Activated CD8-positive, alpha-beta T cell treated with anti-CD3 and anti-CD28 coated beads for 36 hours (primary cell): ENCODE results near the gene ANKRD23. TPM values are rescaled to one million over a fixed set of nuclear protein-coding genes. Genes with fewer than 3 reads are reported as not detected.
A peak's percentile ranks its signal among the peaks of the same experiment; 100 is the strongest.

Experiments
- ATAC-seq: fragments of 200-7000 bp; cut with Tn5 transposase; one replicate; pipeline ENCODE4 v1.10.0; 2021; ENCODE audit warnings: mild to moderate bottlenecking, moderate library complexity
- CTCF ChIA-PET: fragments of 350-600 bp; sonication (Branson Sonifier 250); formaldehyde crosslinking; loops from one replicate; lab custom pipeline; 2021; ENCODE audit warnings: antibody characterized with exemption; lab: Charles Lee
- POLR2A ChIA-PET: fragments of 350-600 bp; sonication (Branson Sonifier 250); formaldehyde crosslinking; loops from one replicate; lab custom pipeline; 2021; ENCODE audit warnings: antibody characterized with exemption; lab: Charles Lee
- DNase-seq: peaks from one replicate; pipeline ENCODE4 v3.0.0-alpha.2; 2020
- H3K27ac Mint-ChIP-seq: one replicate; pipeline ENCODE4 v1.8.0; 2021; ENCODE audit warnings: mild to moderate bottlenecking, mixed read lengths
- H3K27me3 Mint-ChIP-seq: one replicate; pipeline ENCODE4 v1.8.0; 2021; ENCODE audit warnings: mixed read lengths
- H3K36me3 Mint-ChIP-seq: one replicate; pipeline ENCODE4 v1.8.0; 2021; ENCODE audit warnings: low read depth, mixed read lengths
- H3K4me1 Mint-ChIP-seq: one replicate; pipeline ENCODE4 v1.8.0; 2021; ENCODE audit warnings: low read depth, mixed read lengths
- H3K4me3 Mint-ChIP-seq: one replicate; pipeline ENCODE4 v1.8.0; 2021; ENCODE audit warnings: mild to moderate bottlenecking, moderate library complexity, mixed read lengths
- H3K9me3 Mint-ChIP-seq: one replicate; pipeline ENCODE4 v1.8.0; 2021; ENCODE audit warnings: mixed read lengths
- intact Hi-C: fragments of 100-400 bp; cut with micrococcal nuclease; formaldehyde crosslinking; loops from one replicate; pipeline ENCODE4 v1.10.0; 2022
- total RNA-seq, 2 experiments: library from RNA; stranded (reverse); gene quantifications; one replicate each; pipeline ENCODE4 v1.2.3, GENCODE V29; 2021
- TF ChIP-seq, protein P1 (sequence below): fragments of 200-600 bp; IDR thresholded peaks from one replicate; pipeline ENCODE4 v1.8.0; 2022; ENCODE audit warnings: antibody characterized with exemption, mild to moderate bottlenecking

The ANKRD23 gene
- total RNA-seq, 2 experiments from 2014 or later = 5.3 to 5.7 TPM

DNA sequence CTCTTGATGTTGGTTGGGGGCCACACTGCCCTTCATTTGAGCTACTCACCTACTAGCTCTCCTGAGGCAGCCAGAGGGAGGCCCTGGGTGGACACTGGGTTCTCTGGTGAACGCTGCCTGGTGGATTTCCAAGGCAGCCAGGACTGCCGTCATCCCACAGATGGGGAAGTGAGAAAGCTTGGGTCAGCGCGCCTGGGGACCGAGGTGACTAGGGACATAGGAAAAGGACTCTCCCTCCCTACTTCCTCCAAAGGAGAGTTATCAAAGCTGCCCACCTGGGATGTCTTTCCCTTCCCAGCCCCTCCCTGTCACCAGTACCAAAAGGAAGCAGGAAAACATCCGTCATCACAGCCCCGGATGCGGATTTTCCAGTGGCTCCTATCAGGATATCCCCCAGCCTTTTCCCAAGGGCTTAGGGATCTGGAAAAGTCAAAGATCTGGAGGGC, 29.9 kb upstream of the ANKRD23 start:
- intact Hi-C loops = no loop called here
- no peak overlapping the region for H3K4me3 Mint-ChIP-seq

DNA sequence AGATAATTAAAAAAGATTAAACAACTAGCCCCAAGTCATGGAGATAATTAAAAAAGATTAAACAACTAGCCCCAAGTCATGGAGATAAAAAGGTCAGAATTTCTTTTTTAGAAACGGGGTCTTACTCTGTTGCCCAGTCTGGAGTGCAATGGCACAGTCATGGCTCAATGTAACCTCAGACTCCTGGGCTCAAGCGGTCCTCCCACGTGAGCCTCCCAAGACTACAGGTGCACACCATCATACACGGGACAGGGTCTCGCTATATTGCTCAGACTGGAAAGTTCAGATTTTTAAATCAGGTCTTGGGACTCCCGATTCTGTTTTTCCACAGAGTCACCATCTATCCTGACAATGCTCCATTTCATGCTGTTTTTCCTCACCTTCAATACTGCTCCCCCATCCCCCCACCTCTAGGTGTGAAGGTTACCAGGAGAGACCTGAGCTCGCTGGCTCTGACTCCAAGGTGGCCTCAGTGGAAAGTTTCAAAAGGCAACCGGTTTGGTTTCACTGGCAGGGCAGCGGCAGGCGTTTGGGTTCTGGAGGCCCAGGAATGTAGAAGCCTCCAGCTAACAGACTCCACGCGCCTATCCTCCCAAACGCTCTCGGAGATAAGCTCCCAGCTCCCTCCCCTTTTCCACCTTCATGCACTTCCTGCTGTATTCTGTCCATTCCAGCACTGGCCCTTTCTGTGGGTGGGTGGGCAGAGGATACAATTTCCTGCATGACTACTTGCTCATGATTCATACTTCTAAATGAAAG, 28.9 kb upstream of the ANKRD23 start:
- TF ChIP-seq, protein P1, sequence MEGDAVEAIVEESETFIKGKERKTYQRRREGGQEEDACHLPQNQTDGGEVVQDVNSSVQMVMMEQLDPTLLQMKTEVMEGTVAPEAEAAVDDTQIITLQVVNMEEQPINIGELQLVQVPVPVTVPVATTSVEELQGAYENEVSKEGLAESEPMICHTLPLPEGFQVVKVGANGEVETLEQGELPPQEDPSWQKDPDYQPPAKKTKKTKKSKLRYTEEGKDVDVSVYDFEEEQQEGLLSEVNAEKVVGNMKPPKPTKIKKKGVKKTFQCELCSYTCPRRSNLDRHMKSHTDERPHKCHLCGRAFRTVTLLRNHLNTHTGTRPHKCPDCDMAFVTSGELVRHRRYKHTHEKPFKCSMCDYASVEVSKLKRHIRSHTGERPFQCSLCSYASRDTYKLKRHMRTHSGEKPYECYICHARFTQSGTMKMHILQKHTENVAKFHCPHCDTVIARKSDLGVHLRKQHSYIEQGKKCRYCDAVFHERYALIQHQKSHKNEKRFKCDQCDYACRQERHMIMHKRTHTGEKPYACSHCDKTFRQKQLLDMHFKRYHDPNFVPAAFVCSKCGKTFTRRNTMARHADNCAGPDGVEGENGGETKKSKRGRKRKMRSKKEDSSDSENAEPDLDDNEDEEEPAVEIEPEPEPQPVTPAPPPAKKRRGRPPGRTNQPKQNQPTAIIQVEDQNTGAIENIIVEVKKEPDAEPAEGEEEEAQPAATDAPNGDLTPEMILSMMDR = no peak
- ChIA-PET POLR2A (interaction anchor here (0.6 to 2.2 kb wide), 3 partner anchors 15 to 70 kb away, joined by 3 to 9 read pairs (median 4); partner anchors contain the start of gene ANKRD39), CTCF (interaction anchor here (1.1 to 7.1 kb wide), 5 partner anchors 15 to 87 kb away, joined by 3 to 61 read pairs (median 14); partner anchors contain the start of gene ANKRD39)
- H3K27ac Mint-ChIP-seq = no peak overlapping the region
- ATAC-seq (no peak), DNase-seq (peak; percentile 44)
- no peaks in the 10 kb centered on the region for H3K36me3 Mint-ChIP-seq
- H3K27me3 Mint-ChIP-seq = peaks cover 3% of the 10 kb centered on the region
- intact Hi-C loops = no loop called here
- H3K4me1 Mint-ChIP-seq = peaks cover 50% of the 10 kb centered on the region
- H3K9me3 Mint-ChIP-seq = no peaks in the 10 kb centered on the region
- H3K4me3 Mint-ChIP-seq = no peak overlapping the region

More for the DNA sequence above, 29.9 kb upstream of the ANKRD23 start:
- DNase-seq = no peak
- no peaks in the 10 kb centered on the region for H3K36me3 Mint-ChIP-seq
- H3K27ac Mint-ChIP-seq = no peak overlapping the region
- ChIA-PET POLR2A (interaction anchor here (1.2 to 2.2 kb wide), 3 partner anchors 12 to 69 kb away, joined by 4 to 9 read pairs (median 4); partner anchors contain the start of gene ANKRD39), CTCF (interaction anchor here (1.1 to 7.1 kb wide), 5 partner anchors 16 to 86 kb away, joined by 3 to 61 read pairs (median 5); partner anchors contain the start of gene ANKRD39)
- H3K27me3 Mint-ChIP-seq = peaks cover 3% of the 10 kb centered on the region
- TF ChIP-seq, protein P1 = no peak
- ATAC-seq = no peak
- H3K4me1 Mint-ChIP-seq = peaks cover 50% of the 10 kb centered on the region
- H3K9me3 Mint-ChIP-seq = no peaks in the 10 kb centered on the region

DNA sequence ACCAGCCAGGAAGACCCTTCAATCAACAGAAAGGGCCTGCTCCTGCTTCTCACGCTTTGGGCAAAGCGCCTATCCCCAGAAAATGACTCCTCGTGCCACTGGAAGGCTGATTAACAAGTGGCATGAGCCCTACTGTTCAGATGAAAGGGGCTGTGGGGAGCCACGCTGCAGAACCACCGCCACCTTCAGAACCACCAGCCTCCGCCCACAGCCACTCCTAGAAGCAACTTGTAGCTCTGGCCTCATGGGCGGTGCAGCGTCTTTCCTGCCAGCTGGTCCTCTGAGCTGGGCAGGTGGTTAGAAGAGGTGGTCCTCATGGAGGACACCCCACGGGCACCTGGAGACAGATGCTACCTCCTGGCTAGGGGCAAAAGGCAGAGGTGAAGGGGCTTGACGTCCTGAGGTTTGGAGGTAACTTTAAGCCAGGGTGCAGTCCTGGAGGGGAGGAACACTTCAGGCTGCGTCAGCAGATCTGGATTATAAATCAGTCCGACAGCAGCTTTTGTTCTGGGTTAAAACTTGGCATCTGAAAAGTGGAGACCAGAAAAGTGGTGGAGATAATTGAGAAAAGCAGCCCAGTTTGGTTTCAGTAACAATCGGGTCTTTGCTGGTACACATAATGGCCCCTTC, 26.9 kb upstream of the ANKRD23 start:
- ChIA-PET CTCF (interaction anchor here (0.8 to 7.1 kb wide), 8 partner anchors 9 to 82 kb away, joined by 3 to 61 read pairs (median 4); partner anchors contain the start of genes ANKRD39 and CNNM3), POLR2A (interaction anchor here (0.7 to 2.0 kb wide), 4 partner anchors 13 to 92 kb away, joined by 3 to 6 read pairs (median 3); partner anchors contain the start of gene ANKRD39)
- intact Hi-C loops = no loop called here
- DNase-seq (peak; percentile 83), ATAC-seq (peak; percentile 29)
- Mint-ChIP-seq H3K36me3 (peaks cover 5% of the 10 kb centered on the region), H3K4me1 (peaks cover 57% of the 10 kb centered on the region), H3K27ac (peak overlapping the region; percentile 76), H3K4me3 (peak overlapping the region; percentile 72), H3K9me3 (no peaks in the 10 kb centered on the region), H3K27me3 (peaks cover 3% of the 10 kb centered on the region)
- TF ChIP-seq, protein P1 = no peak

DNA sequence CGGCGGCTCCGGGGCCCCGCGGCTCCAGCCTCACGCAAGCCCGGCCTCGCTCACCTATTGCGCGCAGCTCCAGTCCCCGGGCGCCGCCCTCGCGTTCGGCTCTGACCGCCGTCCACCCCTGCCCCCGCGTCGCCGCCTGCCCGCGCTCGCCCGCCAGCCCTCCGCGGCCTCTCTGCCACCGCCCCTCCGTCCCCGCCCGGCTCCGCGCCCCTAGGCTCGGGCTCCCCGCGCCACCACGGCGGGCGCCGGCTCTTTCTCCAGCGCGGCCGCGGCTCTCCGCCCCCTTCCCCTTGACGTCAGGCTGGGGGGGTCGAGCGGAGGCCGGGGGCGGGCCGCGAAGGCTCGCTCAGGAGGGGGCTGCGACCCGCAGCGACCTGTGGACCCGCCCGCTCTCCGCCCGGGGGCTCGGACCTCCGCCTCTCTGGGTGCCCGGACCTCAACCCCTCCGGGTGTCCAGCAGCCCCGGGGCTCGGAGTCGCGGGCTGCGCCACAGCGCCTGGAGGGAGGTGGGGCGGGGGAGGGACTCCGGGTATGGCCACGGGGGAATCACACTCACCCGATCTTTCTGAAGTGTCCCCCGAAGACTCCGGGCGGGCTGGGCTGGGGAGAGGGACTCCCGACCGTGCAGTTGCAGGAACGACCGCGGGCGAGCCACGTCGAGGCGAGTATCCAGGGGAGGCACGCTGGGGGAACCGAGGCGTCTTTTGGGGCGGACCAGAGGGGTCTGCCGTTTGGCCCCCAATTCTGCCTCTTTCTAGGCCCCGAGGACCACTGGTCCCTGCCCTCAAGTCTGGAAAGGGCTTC, 26.2 kb upstream of the ANKRD23 start, which contains the start of gene SEMA4C:
TSS of gene SEMA4C (minus strand) at position 259 of the 804 bp plus-strand sequence. CDS start 2,194 bp downstream, outside the sequence.
- POLR2A ChIA-PET = interaction anchor here (0.7 to 3.6 kb wide), 5 partner anchors 12 to 81 kb away, joined by 3 to 30 read pairs (median 4); partner anchors contain the start of gene ANKRD39
- peaks cover 3% of the 10 kb centered on the region for H3K27me3 Mint-ChIP-seq
- intact Hi-C loops = no loop called here
- H3K36me3 Mint-ChIP-seq = peaks cover 8% of the 10 kb centered on the region
- H3K27ac Mint-ChIP-seq = peak within 1 kb of the TSS; percentile 76
- peaks cover 50% of the 10 kb centered on the region for H3K4me1 Mint-ChIP-seq
- TF ChIP-seq, protein P1 = no peak
- H3K4me3 Mint-ChIP-seq = peak within 1 kb of the TSS; percentile 78
- no peaks in the 10 kb centered on the region for H3K9me3 Mint-ChIP-seq
- ATAC-seq (peak; percentile 8), DNase-seq (peak; percentile 54)
- CTCF ChIA-PET = interaction anchor here (1.2 to 7.1 kb wide), 5 partner anchors 12 to 93 kb away, joined by 5 to 61 read pairs (median 26); partner anchors contain the start of gene ANKRD39
